GM23338 (cell line): ENCODE measurements around the gene IMP3. TPM values are rescaled to one million over a fixed set of nuclear protein-coding genes. Genes with fewer than 3 reads are reported as not detected.
"Not testable (repeated sequence)": the region's sequence is repeated elsewhere in the genome, so short reads cannot be mapped to it uniquely, and the experiment has no call there.

Source experiments
- ATAC-seq: fragments of 200-7000 bp; cut with Tn5 transposase; 3 replicates; pipeline ENCODE4 v1.9.1; 2020
- DNase-seq: peaks from one replicate; pipeline ENCODE4 v3.0.0-alpha.2; 2015; ENCODE audit warnings: low spot score
- H2AFZ ChIP-seq: fragments of 200-600 bp; sonication (generic); 2 replicates; pipeline ENCODE4 v1.8.0; 2016; ENCODE audit warnings: antibody characterized with exemption, mild to moderate bottlenecking, moderate library complexity
- H3F3A ChIP-seq: fragments of 200-600 bp; sonication (generic); replicated peaks from 2 replicates; pipeline ENCODE4 v1.8.0; 2017; ENCODE audit warnings: antibody characterized with exemption, mixed run types, low read depth
- H3K27ac ChIP-seq: fragments of 200-600 bp; sonication (generic); 2 replicates; pipeline ENCODE4 v1.6.1; 2016; ENCODE audit warnings: low read depth
- H3K27me3 ChIP-seq: fragments of 200-600 bp; sonication (generic); 2 replicates; pipeline ENCODE4 v1.8.0; 2016; ENCODE audit warnings: mild to moderate bottlenecking, mixed run types, moderate library complexity; ENCODE audit not compliant: insufficient read depth
- H3K36me3 ChIP-seq: fragments of 200-600 bp; sonication (generic); 2 replicates; pipeline ENCODE4 v1.8.0; 2016; ENCODE audit warnings: mild to moderate bottlenecking; ENCODE audit not compliant: insufficient read depth
- H3K4me1 ChIP-seq: fragments of 200-600 bp; sonication (generic); 2 replicates; pipeline ENCODE4 v1.8.0; 2016; ENCODE audit warnings: mild to moderate bottlenecking, moderate library complexity; ENCODE audit not compliant: insufficient read depth
- H3K4me2 ChIP-seq: fragments of 200-600 bp; sonication (generic); 2 replicates; pipeline ENCODE4 v1.7.1; 2017; ENCODE audit warnings: mixed run types
- H3K4me3 ChIP-seq: fragments of 200-600 bp; sonication (generic); 2 replicates; pipeline ENCODE4 v1.6.1; 2016; ENCODE audit warnings: mixed run types
- H3K79me2 ChIP-seq: fragments of 200-600 bp; sonication (generic); replicated peaks from 2 replicates; pipeline ENCODE4 v1.8.0; 2017; ENCODE audit warnings: mild to moderate bottlenecking; ENCODE audit not compliant: insufficient read depth
- H3K9me2 ChIP-seq: fragments of 200-600 bp; sonication (generic); 2 replicates; pipeline ENCODE4 v1.8.0; 2017; ENCODE audit not compliant: insufficient read depth
- H4K20me1 ChIP-seq: fragments of 200-600 bp; sonication (generic); replicated peaks from 2 replicates; pipeline ENCODE4 v1.8.0; 2017; ENCODE audit warnings: mild to moderate bottlenecking; ENCODE audit not compliant: insufficient read depth
- H3K27ac Mint-ChIP-seq: 2 replicates; pipeline ENCODE4 v1.8.0; 2020; ENCODE audit warnings: inconsistent platforms, mild to moderate bottlenecking, moderate library complexity, mixed read lengths
- H3K27me3 Mint-ChIP-seq: 3 replicates; pipeline ENCODE4 v1.8.0; 2022; ENCODE audit warnings: low read depth, mild to moderate bottlenecking, moderate library complexity, mixed read lengths, inconsistent platforms; ENCODE audit not compliant: insufficient read depth, poor library complexity
- H3K36me3 Mint-ChIP-seq: 3 replicates; pipeline ENCODE4 v1.8.0; 2021; ENCODE audit warnings: low read depth, mild to moderate bottlenecking, inconsistent platforms, moderate library complexity, mixed read lengths
- H3K4me1 Mint-ChIP-seq: 3 replicates; pipeline ENCODE4 v1.8.0; 2020; ENCODE audit warnings: mild to moderate bottlenecking, inconsistent platforms, mixed read lengths
- H3K4me3 Mint-ChIP-seq: 3 replicates; pipeline ENCODE4 v1.8.0; 2021; ENCODE audit warnings: moderate library complexity, mild to moderate bottlenecking, inconsistent platforms, mixed read lengths
- H3K9me3 Mint-ChIP-seq: 3 replicates; pipeline ENCODE4 v1.8.0; 2020; ENCODE audit warnings: moderate library complexity, mild to moderate bottlenecking, inconsistent platforms, mixed read lengths
- CREB1 ChIP-seq: fragments of 250-450 bp; sonication (Bioruptor Pico); IDR thresholded peaks from 2 replicates; pipeline ENCODE4 v1.5.0; 2020; ENCODE audit warnings: low read depth, mild to moderate bottlenecking, moderate library complexity
- CTCF ChIP-seq, 2 experiments: fragments of 200-600 bp in 1 of 2; sonication (generic) in 1 of 2; conservative IDR thresholded peaks; 2 replicates each; pipeline versions ENCODE4 v1.5.1 to v1.6.1; 2016 to 2017; ENCODE audit warnings: antibody characterized with exemption in 2 of 2, low read depth in 2 of 2, mild to moderate bottlenecking in 2 of 2, moderate library complexity in 1 of 2
- ETS1 ChIP-seq: IDR thresholded peaks from 2 replicates; pipeline ENCODE4 v1.6.1; 2016; ENCODE audit warnings: antibody characterized with exemption
- EZH2phosphoT487 ChIP-seq: fragments of 200-600 bp; sonication (generic); IDR thresholded peaks from one replicate; pipeline ENCODE4 v1.8.1; 2018; ENCODE audit warnings: antibody characterized with exemption; ENCODE audit not compliant: unreplicated experiment
- JUNB ChIP-seq: IDR thresholded peaks from one replicate; pipeline ENCODE4 v1.6.1; 2016; ENCODE audit warnings: antibody characterized with exemption; ENCODE audit not compliant: unreplicated experiment
- NANOG ChIP-seq: IDR thresholded peaks from 2 replicates; pipeline ENCODE4 v1.6.1; 2016; ENCODE audit warnings: antibody characterized with exemption, borderline replicate concordance
- ZNF114 ChIP-seq: fragments of 250-450 bp; sonication (Bioruptor Pico); IDR thresholded peaks from 2 replicates; pipeline ENCODE4 v1.5.0; 2020; ENCODE audit warnings: mild to moderate bottlenecking, moderate library complexity
- polyA plus RNA-seq: library from polyadenylated mRNA; unstranded; fragments of >200 nt; fragmentation: Nextera tagmentation; extraction: Ambion mirVana; gene quantifications from 2 replicates; pipeline ENCODE4 v1.2.1, GENCODE V29; 2016
- total RNA-seq: library from RNA; depleted of rRNA; stranded (reverse); fragments of >200 nt; shearing (Covaris generic); gene quantifications from 2 replicates; pipeline ENCODE4 v1.2.3, GENCODE V29; 2014
- TF ChIP-seq, protein P1 (sequence below): IDR thresholded peaks from one replicate; pipeline ENCODE4 v1.6.1; 2018; ENCODE audit warnings: antibody characterized with exemption; ENCODE audit not compliant: unreplicated experiment

IMP3 gene
- total and polyA plus RNA-seq, 2 experiments from 2014 or later: 210 to 319 TPM

GRCh38 chr15:75687486-75688277 lies 47.7 kb upstream of the IMP3 start:
- Histone ChIP-seq H2AFZ (no peak overlapping the region), H3K36me3 (no peaks in the 10 kb centered on the region), H3K4me2 (no peak overlapping the region), H3F3A (no peaks in the 10 kb centered on the region), H3K9me2 (no peaks in the 10 kb centered on the region), H3K27me3 (no peaks in the 10 kb centered on the region), H4K20me1 (no peaks in the 10 kb centered on the region), H3K4me3 (no peak overlapping the region), H3K27ac (no peak overlapping the region), H3K4me1 (peaks cover 4% of the 10 kb centered on the region; the same call in 1 of the 2 replicates), H3K79me2 (no peaks in the 10 kb centered on the region)
- H3K4me1 Mint-ChIP-seq: peaks cover 13% of the 10 kb centered on the region
- H3K27me3 Mint-ChIP-seq: peaks cover 17% of the 10 kb centered on the region
- H3K9me3 Mint-ChIP-seq: no peaks in the 10 kb centered on the region
- no peak overlapping the region for H3K27ac Mint-ChIP-seq
- peaks cover 3% of the 10 kb centered on the region; the same call in 1 of the 3 replicates for H3K36me3 Mint-ChIP-seq
- no peak for ATAC-seq
- TF ChIP-seq ZNF114 (CRISPR knock-in tag): no peak
- no peak for TF ChIP-seq ETS1
- no peak for TF ChIP-seq EZH2phosphoT487
- TF ChIP-seq NANOG: no peak
- TF ChIP-seq, protein P1, sequence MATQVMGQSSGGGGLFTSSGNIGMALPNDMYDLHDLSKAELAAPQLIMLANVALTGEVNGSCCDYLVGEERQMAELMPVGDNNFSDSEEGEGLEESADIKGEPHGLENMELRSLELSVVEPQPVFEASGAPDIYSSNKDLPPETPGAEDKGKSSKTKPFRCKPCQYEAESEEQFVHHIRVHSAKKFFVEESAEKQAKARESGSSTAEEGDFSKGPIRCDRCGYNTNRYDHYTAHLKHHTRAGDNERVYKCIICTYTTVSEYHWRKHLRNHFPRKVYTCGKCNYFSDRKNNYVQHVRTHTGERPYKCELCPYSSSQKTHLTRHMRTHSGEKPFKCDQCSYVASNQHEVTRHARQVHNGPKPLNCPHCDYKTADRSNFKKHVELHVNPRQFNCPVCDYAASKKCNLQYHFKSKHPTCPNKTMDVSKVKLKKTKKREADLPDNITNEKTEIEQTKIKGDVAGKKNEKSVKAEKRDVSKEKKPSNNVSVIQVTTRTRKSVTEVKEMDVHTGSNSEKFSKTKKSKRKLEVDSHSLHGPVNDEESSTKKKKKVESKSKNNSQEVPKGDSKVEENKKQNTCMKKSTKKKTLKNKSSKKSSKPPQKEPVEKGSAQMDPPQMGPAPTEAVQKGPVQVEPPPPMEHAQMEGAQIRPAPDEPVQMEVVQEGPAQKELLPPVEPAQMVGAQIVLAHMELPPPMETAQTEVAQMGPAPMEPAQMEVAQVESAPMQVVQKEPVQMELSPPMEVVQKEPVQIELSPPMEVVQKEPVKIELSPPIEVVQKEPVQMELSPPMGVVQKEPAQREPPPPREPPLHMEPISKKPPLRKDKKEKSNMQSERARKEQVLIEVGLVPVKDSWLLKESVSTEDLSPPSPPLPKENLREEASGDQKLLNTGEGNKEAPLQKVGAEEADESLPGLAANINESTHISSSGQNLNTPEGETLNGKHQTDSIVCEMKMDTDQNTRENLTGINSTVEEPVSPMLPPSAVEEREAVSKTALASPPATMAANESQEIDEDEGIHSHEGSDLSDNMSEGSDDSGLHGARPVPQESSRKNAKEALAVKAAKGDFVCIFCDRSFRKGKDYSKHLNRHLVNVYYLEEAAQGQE: no peak
- TF ChIP-seq CREB1 (CRISPR knock-in tag): no peak
- no peak for TF ChIP-seq JUNB
- DNase-seq: no peak
- no peak overlapping the region for H3K4me3 Mint-ChIP-seq

GRCh38 chr15:75686212-75686642 lies 46.2 kb upstream of the IMP3 start:
- DNase-seq: peak; percentile 81
- H3K4me3 Mint-ChIP-seq, H3K4me3 ChIP-seq, H4K20me1 ChIP-seq, H3K4me1 ChIP-seq, H3K9me2 ChIP-seq, H3K36me3 Mint-ChIP-seq, H3K79me2 ChIP-seq, H3K27ac ChIP-seq, H3K27me3 ChIP-seq, H3K9me3 Mint-ChIP-seq, H3K4me2 ChIP-seq, H3K36me3 ChIP-seq, H3F3A ChIP-seq, H2AFZ ChIP-seq, H3K27ac Mint-ChIP-seq: not testable (repeated sequence)
- Mint-ChIP-seq H3K4me1 (peaks cover 13% of the 10 kb centered on the region; the same call in 2 of the 3 replicates), H3K27me3 (peaks cover 19% of the 10 kb centered on the region)
- TF ChIP-seq CTCF (conservative IDR thresholded peaks at IDR 0.05; ENCODE audit: low read depth in 2 of 2): peak; percentile 31 to 74
- peak; percentile 77 for ATAC-seq
